Transverse colon (tissue), 3 donors: ENCODE results near the gene ACVR1.

ENCODE experiments used
- POLR2A ChIP-seq: fragments of 450-650 bp; IDR thresholded peaks from one replicate; pipeline ENCODE4 v1.6.1; 2016; ENCODE audit warnings: antibody characterized with exemption, mild to moderate bottlenecking, moderate library complexity
- TF ChIP-seq, protein P1 (sequence below), 5 experiments: fragments of 200-600 bp in 3 of 5; fragments of 450-650 bp in 2 of 5; sonication (generic) in 3 of 5; IDR thresholded peaks; 1 replicate in 2 of 5; 2 replicates in 3 of 5; pipeline ENCODE4 v1.5.1; 2016 to 2017; ENCODE audit warnings: antibody characterized with exemption in 5 of 5, inconsistent platforms in 3 of 5, mild to moderate bottlenecking in 2 of 5, moderate library complexity in 1 of 5

DNA sequence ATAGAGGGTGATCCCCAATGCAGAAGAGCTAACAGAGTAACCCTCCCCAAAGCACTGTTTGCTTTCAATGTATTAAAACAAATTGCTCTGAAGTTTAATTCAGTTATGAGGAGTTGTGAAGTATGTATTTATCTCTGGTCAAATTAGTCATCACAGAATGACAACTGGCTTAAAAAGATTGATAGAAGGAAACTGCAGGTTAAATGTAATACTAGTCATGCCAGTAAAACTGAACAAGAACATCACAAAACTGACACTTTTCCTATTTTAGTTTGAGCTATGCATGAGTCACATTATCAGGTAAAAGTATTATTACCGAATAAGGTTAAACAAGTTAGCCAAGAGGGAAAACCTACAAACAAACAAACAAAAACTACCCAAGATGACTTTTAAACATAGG is 148.4 kb downstream of the ACVR1 start:
- TF ChIP-seq, protein P1, sequence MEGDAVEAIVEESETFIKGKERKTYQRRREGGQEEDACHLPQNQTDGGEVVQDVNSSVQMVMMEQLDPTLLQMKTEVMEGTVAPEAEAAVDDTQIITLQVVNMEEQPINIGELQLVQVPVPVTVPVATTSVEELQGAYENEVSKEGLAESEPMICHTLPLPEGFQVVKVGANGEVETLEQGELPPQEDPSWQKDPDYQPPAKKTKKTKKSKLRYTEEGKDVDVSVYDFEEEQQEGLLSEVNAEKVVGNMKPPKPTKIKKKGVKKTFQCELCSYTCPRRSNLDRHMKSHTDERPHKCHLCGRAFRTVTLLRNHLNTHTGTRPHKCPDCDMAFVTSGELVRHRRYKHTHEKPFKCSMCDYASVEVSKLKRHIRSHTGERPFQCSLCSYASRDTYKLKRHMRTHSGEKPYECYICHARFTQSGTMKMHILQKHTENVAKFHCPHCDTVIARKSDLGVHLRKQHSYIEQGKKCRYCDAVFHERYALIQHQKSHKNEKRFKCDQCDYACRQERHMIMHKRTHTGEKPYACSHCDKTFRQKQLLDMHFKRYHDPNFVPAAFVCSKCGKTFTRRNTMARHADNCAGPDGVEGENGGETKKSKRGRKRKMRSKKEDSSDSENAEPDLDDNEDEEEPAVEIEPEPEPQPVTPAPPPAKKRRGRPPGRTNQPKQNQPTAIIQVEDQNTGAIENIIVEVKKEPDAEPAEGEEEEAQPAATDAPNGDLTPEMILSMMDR (IDR thresholded peaks at IDR 0.05), result no peak
- no peak for TF ChIP-seq POLR2A
